KG1 (cell line): ENCODE data around the gene ANXA4.

ENCODE experiments used
- DNase-seq: peaks from one replicate; lab custom pipeline; 2025; lab: John Stamatoyannopoulos, UW

Gene ANXA4

GRCh38 chr2:69741575-69742321, at the start of gene ANXA4:
TSS of gene ANXA4 (plus strand) at chr2:69742134. CDS start at chr2:69781566, 39,432 bp downstream.
- DNase-seq, result peak; percentile 6

GRCh38 chr2:69692424-69692823, 49.5 kb upstream of the ANXA4 start:
- no peak for DNase-seq

DNA sequence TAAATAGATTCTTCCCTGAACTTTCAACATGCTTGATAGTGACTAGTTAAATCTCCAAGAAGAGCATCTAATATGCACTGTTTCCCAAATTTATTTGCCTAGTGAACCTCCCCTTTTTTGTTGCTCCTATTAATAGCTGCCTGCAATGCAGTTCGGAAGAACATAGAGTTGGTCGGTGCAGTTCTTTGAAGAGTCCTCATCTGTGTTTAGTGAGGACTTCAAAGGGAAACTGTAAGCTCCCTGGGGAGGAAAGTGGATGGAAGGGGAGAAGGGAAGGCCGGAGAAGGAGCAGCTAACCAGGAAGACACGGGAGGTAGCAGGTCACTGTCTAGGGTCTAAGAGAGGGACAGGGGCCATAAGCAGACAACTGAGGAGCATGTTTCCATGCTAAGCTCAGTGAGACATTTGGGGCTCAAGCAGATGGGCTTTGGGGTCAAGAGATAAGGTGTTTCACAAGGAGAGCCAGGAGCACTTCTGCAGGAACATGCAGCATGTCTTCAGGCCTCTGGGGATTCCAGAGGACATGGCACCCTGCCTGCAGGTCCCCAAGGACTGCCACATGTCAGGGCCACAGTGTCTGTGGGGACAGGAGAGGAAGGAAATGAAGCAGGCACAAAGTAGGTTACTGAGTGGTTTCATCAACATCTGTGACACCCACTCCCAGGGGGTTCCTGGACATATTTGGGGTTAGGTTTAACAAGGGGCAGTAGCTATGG, 48.7 kb upstream of the ANXA4 start:
- no peak for DNase-seq

DNA sequence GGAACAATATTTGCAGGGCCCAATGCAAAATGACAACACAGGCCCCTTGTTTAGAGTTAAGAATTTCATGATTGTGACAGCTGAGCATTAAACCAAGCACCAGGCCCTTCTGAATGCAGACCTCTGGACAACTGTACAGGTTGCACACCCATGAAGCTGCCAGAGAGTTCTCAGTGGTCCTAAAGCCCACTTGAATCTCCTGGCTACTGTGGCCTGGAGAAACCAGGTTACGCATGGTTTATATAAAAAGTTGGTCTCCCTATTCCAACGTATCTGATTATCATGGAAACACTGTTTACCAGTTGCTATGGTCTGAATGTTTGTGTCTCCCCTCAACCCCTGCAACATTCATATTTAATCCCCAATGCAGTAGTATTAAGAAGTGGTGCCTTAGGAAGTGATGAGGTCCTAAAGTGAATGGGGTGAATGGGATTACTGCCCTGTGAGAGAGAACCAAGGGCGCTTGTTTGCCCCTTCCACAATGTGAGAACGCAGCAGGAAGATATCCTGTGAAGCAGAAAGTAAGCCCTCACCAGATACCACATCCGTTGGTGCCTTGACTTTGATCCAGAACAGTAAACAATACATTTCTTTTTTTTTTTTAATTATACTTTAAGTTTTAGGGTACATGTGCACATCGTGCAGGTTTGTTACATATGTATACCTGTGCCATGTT, 48.0 kb upstream of the ANXA4 start:
- no peak for DNase-seq

GRCh38 chr2:69694894-69695849, 46.8 kb upstream of the ANXA4 start:
- DNase-seq, result no peak

- DNase-seq, result no peak
These were observed 46.1 kb upstream of the ANXA4 start for GRCh38 chr2:69695850-69696216.

- no peak for DNase-seq
These were observed 41.6 kb upstream of the ANXA4 start for GRCh38 chr2:69700381-69700780.

GRCh38 chr2:69701100-69701945, 40.6 kb upstream of the ANXA4 start:
- no peak for DNase-seq

DNA sequence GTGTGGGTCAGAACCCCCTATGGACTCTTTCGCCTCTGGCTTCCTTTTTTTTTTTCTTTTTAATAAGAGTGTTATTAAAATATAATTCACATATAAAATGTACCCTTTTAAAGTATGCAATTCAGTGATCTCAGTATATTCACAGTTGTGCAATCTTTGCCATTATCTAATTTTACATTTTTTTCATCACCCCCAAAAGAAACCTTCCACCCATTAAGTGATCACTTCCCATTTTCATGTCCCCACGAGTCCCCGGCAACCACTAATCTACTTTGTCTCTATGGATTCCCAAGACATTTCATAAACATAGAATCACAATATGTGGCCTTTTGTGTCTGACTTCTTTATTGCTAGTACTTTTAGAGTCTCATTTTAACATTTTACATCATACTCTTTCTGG, 38.7 kb upstream of the ANXA4 start:
- DNase-seq, result no peak

- no peak for DNase-seq
These were observed 37.5 kb upstream of the ANXA4 start for GRCh38 chr2:69704446-69704845.

DNA sequence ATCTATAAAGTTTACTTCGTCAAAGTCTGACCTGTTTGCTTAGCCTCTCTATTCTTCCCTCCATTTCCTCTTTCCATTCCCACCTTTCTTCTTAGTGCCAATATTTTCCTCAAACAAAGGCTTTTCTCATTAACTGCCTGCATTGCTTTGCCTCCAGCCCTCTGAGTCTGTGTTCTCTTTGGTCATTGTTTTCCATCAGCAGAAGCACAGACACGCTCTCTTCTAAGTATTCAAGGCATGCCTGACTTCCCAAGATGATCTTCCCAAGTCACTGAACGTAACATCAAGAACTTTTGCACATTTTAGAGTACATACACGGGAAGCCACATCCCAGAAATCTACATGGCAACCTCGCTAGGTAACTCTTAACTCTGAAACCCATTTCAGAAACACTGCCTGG, 32.6 kb upstream of the ANXA4 start:
- DNase-seq, result no peak

DNA sequence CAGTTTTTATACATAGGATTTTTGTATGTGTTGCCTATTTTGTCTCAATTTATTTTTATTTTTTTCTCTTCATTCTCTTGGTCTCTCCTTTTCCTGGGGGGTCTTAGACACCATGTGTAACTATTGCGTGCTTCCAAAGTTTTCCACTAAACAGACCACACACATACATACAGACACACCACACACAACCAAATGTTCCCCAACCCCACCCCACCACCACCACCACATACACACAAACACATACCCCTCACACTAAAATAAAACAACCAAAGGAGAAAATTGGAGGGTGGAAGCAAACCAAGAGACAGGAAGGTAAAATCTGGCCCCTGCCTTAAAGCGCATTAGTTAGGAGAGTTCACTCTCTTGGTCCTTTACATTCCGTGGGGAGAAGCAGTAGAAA, 30.0 kb upstream of the ANXA4 start:
- DNase-seq, result no peak

GRCh38 chr2:69714024-69714423, 27.9 kb upstream of the ANXA4 start:
- DNase-seq, result no peak

GRCh38 chr2:69714539-69715220, 27.3 kb upstream of the ANXA4 start:
- peak; percentile 76 for DNase-seq

DNA sequence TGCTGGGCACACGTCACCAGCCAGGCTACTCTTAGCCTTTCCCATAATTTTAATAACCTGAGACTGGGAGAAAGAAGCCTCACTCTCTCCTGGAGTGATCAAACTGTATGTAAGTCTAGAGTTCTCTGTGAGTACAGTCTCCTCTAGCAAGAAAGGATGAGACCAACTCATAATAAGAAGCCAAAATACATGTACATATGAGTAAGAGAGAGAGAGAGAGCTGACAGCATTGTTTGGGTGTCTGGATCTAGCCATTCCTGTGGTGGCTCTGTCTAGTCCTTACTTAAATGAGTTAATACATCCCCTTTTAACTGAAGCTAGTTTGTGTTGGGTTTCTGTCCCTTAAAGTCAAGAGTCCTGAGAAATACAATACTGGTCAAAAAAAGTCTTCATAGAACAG, 26.0 kb upstream of the ANXA4 start:
- DNase-seq, result no peak

GRCh38 chr2:69716555-69717120, 25.3 kb upstream of the ANXA4 start:
- no peak for DNase-seq

- DNase-seq, result no peak
These were observed 24.7 kb upstream of the ANXA4 start for GRCh38 chr2:69717186-69717585.

DNA sequence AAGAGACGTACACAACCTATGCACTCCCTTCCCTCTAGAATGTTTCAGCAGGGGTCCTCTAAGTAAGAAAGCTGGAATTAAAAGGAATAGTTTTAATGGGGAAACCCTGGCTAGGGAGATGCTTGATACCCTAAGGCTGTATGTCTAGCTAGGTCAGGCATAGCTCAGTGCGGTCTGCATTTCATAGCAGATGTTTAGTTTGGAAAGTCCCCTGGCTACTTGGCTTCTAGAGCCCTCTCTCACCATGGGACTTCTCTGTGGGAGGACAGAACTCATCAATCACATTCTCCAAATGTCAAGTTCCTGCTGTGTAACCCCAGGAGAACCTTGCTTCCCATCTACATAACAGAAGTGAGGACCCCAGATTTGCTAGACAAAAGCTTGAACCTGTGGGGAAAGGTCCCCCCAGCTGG, 24.1 kb upstream of the ANXA4 start:
- no peak for DNase-seq

DNA sequence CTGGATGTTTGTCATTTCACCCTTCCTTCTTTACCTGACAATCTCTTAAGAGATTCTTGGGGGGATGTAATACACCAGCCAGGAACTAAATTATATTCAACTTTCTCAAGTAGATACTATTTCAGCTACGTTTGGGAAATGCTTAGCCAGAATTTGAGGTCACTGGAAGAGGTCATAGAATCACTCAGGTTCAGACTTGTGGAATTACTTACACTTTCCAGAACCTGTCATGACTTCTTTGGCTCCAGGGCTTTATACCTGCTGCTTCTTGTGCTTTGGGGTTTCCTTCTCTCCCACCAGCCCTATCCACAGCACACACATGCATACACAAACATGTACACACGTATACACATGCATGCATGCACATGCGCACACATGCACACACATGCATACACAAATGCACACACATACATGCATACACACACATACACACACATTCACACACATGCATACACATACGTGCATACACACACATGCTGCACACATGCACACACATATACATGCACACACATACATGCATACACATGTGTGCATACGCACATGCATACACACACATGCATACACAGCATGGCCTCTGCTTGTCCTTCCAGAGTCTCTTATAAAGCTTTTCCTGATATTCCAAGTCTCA, 23.5 kb upstream of the ANXA4 start:
- no peak for DNase-seq

DNA sequence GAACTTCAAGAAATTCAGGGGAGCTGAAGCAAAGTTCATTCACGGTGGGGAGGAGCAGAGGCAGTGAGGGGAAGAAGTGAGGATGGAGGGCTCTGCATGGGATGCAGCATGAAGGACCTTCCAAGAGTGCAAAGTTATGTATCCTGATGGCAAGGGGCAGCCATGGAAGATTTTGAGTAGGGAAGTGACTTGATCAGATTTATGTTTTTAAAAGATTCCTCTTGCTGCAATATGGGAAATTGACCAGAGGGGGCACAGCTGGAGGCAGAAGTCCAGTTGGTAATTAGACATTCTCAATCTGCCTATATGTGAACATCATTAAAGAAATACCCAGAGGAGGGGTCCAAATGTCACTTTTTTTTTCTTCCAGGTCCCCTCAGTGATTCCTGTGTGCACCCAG, 21.5 kb upstream of the ANXA4 start:
- DNase-seq, result no peak
